HepG2 (cell line): ENCODE measurements around the gene RHBDL1. TPM values are rescaled to one million over a fixed set of nuclear protein-coding genes. Genes with fewer than 3 reads are reported as not detected.

ENCODE experiments used
- HHEX ChIP-seq: IDR thresholded peaks from 2 replicates; pipeline ENCODE4 v1.6.1; 2016; ENCODE audit warnings: control low read depth
- PAWR ChIP-seq: sonication (generic); formaldehyde crosslinking; IDR thresholded peaks from 2 replicates; pipeline ENCODE4 v1.4.0; 2020; ENCODE audit warnings: missing genetic modification reagents, mild to moderate bottlenecking, borderline replicate concordance
- PLRG1 ChIP-seq: fragments of 450-650 bp; conservative IDR thresholded peaks from 2 replicates; pipeline ENCODE4 v1.6.1; 2016
- REST ChIP-seq, 2 experiments: IDR thresholded peaks; 2 replicates each; pipeline ENCODE4 v1.6.1; 2011 to 2012; ENCODE audit warnings: low read length in 2 of 2, borderline replicate concordance in 1 of 2, low read depth in 1 of 2, mild to moderate bottlenecking in 1 of 2, moderate library complexity in 1 of 2
- SALL2 ChIP-seq: sonication (generic); formaldehyde crosslinking; IDR thresholded peaks from 2 replicates; pipeline ENCODE4 v1.8.1; 2023; ENCODE audit warnings: mild to moderate bottlenecking, missing genetic modification reagents, inconsistent platforms
- TAF1 ChIP-seq: sonication (generic); formaldehyde crosslinking; IDR thresholded peaks from 2 replicates; pipeline ENCODE4 v1.4.0; 2020; ENCODE audit warnings: missing genetic modification reagents
- ZBTB20 ChIP-seq: sonication (generic); formaldehyde crosslinking; IDR thresholded peaks from 2 replicates; pipeline ENCODE4 v1.8.1; 2023; ENCODE audit warnings: missing genetic modification reagents, low read depth, mild to moderate bottlenecking, borderline replicate concordance
- ZFYVE20 ChIP-seq: sonication (generic); formaldehyde crosslinking; IDR thresholded peaks from 2 replicates; pipeline ENCODE4 v1.8.0; 2023; ENCODE audit warnings: low read depth, mild to moderate bottlenecking, moderate library complexity, missing genetic modification reagents, borderline replicate concordance
- ZNF10 ChIP-seq: sonication (generic); formaldehyde crosslinking; IDR thresholded peaks from 2 replicates; pipeline ENCODE4 v1.4.0; 2020; ENCODE audit warnings: mild to moderate bottlenecking, low read depth, missing genetic modification reagents, borderline replicate concordance
- ZNF33B ChIP-seq: sonication (generic); formaldehyde crosslinking; IDR thresholded peaks from 2 replicates; pipeline ENCODE4 v1.5.1; 2020; ENCODE audit warnings: mild to moderate bottlenecking, missing genetic modification reagents
- polyA plus RNA-seq, 8 experiments: library from polyadenylated mRNA; depleted of rRNA in 3 of 8; stranded (reverse) in 7 of 8; unstranded in 1 of 8; fragments of >200 nt; fragmentation: Illumina TruSeq in 4 of 8; extraction: Trizol in 4 of 8; gene quantifications; 2 replicates each; pipeline versions ENCODE4 v1.2.1 to v1.2.3, GENCODE V29; 2011 to 2016; ENCODE audit warnings: low read depth in 4 of 8, missing spikeins in 1 of 8, mixed read lengths in 1 of 8; ENCODE audit not compliant: insufficient read depth in 1 of 8
- total RNA-seq, 5 experiments: library from RNA; depleted of rRNA; stranded (reverse); fragments of >200 nt; fragmentation: Illumina TruSeq; extraction: Trizol; gene quantifications; 2 replicates each; pipeline ENCODE4 v1.2.3, GENCODE V29; 2016; ENCODE audit warnings: low read depth in 1 of 5
- TF ChIP-seq, protein P1 (sequence below): IDR thresholded peaks from 2 replicates; pipeline ENCODE4 v1.6.1; 2016
- TF ChIP-seq, protein P2 (sequence below): sonication (generic); formaldehyde crosslinking; IDR thresholded peaks from 2 replicates; pipeline ENCODE4 v1.5.0; 2020; ENCODE audit warnings: mild to moderate bottlenecking, missing genetic modification reagents, borderline replicate concordance
- TF ChIP-seq, protein P3 (sequence below): conservative IDR thresholded peaks from 2 replicates; pipeline ENCODE4 v1.6.1; 2018; ENCODE audit warnings: missing genetic modification reagents
- TF ChIP-seq, protein P4 (sequence below): sonication (generic); formaldehyde crosslinking; IDR thresholded peaks from 2 replicates; pipeline ENCODE4 v1.4.0; 2020; ENCODE audit warnings: missing genetic modification reagents

RHBDL1 gene
- total and polyA plus RNA-seq, 2 of the 13 experiments (the other 11 are each of a cell fraction or from before 2014, with no cell fraction given), result 1.8 to 3.8 TPM

- TF ChIP-seq, protein P1, sequence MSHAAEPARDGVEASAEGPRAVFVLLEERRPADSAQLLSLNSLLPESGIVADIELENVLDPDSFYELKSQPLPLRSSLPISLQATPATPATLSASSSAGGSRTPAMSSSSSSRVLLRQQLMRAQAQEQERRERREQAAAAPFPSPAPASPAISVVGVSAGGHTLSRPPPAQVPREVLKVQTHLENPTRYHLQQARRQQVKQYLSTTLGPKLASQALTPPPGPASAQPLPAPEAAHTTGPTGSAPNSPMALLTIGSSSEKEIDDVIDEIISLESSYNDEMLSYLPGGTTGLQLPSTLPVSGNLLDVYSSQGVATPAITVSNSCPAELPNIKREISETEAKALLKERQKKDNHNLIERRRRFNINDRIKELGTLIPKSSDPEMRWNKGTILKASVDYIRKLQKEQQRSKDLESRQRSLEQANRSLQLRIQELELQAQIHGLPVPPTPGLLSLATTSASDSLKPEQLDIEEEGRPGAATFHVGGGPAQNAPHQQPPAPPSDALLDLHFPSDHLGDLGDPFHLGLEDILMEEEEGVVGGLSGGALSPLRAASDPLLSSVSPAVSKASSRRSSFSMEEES, result peak; percentile 13; the same call in 1 of the 2 replicates
- TF ChIP-seq SALL2 (CRISPR knock-in tag) (no peak), HHEX (CRISPR knock-in tag) (no peak), ZNF10 (CRISPR knock-in tag) (no peak), TAF1 (CRISPR knock-in tag) (no peak), ZNF33B (CRISPR knock-in tag) (no peak), PLRG1 (no peak), PAWR (CRISPR knock-in tag) (no peak), REST (IDR thresholded peaks at IDR 0.05; ENCODE audit: borderline replicate concordance in 1 of 2, low read depth in 1 of 2, low read length in 2 of 2) (no peak), ZFYVE20 (CRISPR knock-in tag) (no peak), ZBTB20 (CRISPR knock-in tag) (0 out of 2 replicates have a peak, but pooled peaks have one; percentile 29)
- TF ChIP-seq, protein P2, sequence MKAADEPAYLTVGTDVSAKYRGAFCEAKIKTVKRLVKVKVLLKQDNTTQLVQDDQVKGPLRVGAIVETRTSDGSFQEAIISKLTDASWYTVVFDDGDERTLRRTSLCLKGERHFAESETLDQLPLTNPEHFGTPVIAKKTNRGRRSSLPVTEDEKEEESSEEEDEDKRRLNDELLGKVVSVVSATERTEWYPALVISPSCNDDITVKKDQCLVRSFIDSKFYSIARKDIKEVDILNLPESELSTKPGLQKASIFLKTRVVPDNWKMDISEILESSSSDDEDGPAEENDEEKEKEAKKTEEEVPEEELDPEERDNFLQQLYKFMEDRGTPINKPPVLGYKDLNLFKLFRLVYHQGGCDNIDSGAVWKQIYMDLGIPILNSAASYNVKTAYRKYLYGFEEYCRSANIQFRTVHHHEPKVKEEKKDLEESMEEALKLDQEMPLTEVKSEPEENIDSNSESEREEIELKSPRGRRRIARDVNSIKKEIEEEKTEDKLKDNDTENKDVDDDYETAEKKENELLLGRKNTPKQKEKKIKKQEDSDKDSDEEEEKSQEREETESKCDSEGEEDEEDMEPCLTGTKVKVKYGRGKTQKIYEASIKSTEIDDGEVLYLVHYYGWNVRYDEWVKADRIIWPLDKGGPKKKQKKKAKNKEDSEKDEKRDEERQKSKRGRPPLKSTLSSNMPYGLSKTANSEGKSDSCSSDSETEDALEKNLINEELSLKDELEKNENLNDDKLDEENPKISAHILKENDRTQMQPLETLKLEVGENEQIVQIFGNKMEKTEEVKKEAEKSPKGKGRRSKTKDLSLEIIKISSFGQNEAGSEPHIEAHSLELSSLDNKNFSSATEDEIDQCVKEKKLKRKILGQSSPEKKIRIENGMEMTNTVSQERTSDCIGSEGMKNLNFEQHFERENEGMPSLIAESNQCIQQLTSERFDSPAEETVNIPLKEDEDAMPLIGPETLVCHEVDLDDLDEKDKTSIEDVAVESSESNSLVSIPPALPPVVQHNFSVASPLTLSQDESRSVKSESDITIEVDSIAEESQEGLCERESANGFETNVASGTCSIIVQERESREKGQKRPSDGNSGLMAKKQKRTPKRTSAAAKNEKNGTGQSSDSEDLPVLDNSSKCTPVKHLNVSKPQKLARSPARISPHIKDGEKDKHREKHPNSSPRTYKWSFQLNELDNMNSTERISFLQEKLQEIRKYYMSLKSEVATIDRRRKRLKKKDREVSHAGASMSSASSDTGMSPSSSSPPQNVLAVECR (CRISPR knock-in tag), result 0 out of 2 replicates have a peak, but pooled peaks have one; percentile 3
- TF ChIP-seq, protein P3, sequence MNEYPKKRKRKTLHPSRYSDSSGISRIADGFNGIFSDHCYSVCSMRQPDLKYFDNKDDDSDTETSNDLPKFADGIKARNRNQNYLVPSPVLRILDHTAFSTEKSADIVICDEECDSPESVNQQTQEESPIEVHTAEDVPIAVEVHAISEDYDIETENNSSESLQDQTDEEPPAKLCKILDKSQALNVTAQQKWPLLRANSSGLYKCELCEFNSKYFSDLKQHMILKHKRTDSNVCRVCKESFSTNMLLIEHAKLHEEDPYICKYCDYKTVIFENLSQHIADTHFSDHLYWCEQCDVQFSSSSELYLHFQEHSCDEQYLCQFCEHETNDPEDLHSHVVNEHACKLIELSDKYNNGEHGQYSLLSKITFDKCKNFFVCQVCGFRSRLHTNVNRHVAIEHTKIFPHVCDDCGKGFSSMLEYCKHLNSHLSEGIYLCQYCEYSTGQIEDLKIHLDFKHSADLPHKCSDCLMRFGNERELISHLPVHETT (CRISPR knock-in tag), result no peak
- TF ChIP-seq, protein P4, sequence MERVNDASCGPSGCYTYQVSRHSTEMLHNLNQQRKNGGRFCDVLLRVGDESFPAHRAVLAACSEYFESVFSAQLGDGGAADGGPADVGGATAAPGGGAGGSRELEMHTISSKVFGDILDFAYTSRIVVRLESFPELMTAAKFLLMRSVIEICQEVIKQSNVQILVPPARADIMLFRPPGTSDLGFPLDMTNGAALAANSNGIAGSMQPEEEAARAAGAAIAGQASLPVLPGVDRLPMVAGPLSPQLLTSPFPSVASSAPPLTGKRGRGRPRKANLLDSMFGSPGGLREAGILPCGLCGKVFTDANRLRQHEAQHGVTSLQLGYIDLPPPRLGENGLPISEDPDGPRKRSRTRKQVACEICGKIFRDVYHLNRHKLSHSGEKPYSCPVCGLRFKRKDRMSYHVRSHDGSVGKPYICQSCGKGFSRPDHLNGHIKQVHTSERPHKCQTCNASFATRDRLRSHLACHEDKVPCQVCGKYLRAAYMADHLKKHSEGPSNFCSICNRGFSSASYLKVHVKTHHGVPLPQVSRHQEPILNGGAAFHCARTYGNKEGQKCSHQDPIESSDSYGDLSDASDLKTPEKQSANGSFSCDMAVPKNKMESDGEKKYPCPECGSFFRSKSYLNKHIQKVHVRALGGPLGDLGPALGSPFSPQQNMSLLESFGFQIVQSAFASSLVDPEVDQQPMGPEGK (CRISPR knock-in tag), result peak; percentile 67; the same call in 1 of the 2 replicates
Measured at GRCh38 chr16:637081-638018, 38.1 kb upstream of the RHBDL1 start (continued).
